ENCODE data around the gene UBIAD1. TPM values are rescaled to one million over a fixed set of nuclear protein-coding genes. Genes with fewer than 3 reads are reported as not detected.

UBIAD1 gene
- total and polyA plus RNA-seq, 2 of the 13 experiments (the other 11 are each of a cell fraction or from before 2014, with no cell fraction given): 16.9 to 20.4 TPM

DNA sequence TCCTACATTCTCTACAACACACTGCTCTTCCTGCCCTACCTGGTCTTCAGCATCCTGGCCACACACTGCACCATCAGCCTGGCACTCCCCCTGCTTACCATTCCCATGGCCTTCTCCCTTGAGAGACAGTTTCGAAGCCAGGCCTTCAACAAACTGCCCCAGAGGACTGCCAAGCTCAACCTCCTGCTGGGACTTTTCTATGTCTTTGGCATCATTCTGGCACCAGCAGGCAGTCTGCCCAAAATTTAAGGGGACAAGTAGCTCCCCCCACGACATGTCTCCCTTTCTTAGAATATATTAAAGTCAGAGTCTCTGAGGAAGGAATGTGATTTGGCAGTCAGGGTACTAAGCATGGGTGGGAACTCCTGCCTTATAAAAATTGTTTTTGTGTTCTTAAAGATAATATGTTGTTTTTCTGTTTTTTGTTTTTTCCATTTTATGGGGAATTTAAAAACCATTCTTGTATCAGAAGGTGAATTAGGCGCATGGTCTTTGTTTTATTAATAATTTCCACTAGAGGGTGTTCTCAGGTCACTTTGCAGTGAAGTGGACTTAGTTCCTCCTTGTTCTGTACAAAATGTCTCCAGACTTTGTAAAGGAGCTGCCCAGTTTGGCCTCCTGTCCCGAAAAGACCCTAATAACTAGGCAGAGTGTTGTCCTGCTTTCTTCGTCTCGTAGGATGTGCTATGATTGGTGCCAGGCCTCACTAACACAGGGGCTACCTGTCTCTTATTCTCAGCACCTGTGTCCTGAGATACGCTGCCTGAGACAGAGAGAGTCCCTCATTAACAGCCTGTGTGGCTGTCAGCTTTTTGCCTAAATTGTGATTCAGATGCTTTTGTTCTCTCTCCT lies 13.1 kb downstream of the UBIAD1 start:
- FAIRE-seq: no peak
- Histone ChIP-seq H3K27me3 (ENCODE audit: control insufficient read depth in 1 of 2, insufficient read depth in 2 of 2, low read length in 2 of 2) (no peaks in the 10 kb centered on the region), H3K27ac (ENCODE audit: extremely low read length, insufficient read depth, low read length) (no peak overlapping the region), H3K9me3 (ENCODE audit: low read length) (no peaks in the 10 kb centered on the region), H3K4me2 (ENCODE audit: low read depth, low read length) (no peak overlapping the region), H4K20me1 (ENCODE audit: insufficient read depth, low read length) (no peaks in the 10 kb centered on the region), H3K9ac (ENCODE audit: insufficient read depth, low read depth, low read length) (no peak overlapping the region), H3K4me1 (ENCODE audit: insufficient read depth, low read length) (no peaks in the 10 kb centered on the region), H3K4me3 (replicated peaks in 1 of 3; ENCODE audit: insufficient read depth in 1 of 3, low read depth in 2 of 3, low read length in 3 of 3) (no peak overlapping the region), H2AFZ (ENCODE audit: low read length) (no peak overlapping the region), H3K36me3 (replicated peaks in 1 of 2; ENCODE audit: control insufficient read depth in 1 of 2, insufficient read depth in 2 of 2, low read length in 2 of 2) (peaks cover 24 to 54% of the 10 kb centered on the region in 2 experiments), H3K79me2 (ENCODE audit: insufficient read depth, low read length) (peaks cover 12% of the 10 kb centered on the region)
- intact Hi-C loops (cut with micrococcal nuclease; ENCODE audit: unreplicated experiment) (no loop called here), in situ Hi-C loops (cut with HindIII; ENCODE audit: extremely low pct_ligation_motif_present, low pct_unique_long_range_greater_than_20kb) (no loop called here)
- DNase-seq (ENCODE audit: low spot score): no peak
- TF ChIP-seq SOX5 (CRISPR knock-in tag; IDR thresholded peaks at IDR 0.05; ENCODE audit: borderline replicate concordance): no peak
- no peak for TF ChIP-seq ZBTB20 (CRISPR knock-in tag; IDR thresholded peaks at IDR 0.05; ENCODE audit: borderline replicate concordance, low read depth)
- TF ChIP-seq, protein P1, sequence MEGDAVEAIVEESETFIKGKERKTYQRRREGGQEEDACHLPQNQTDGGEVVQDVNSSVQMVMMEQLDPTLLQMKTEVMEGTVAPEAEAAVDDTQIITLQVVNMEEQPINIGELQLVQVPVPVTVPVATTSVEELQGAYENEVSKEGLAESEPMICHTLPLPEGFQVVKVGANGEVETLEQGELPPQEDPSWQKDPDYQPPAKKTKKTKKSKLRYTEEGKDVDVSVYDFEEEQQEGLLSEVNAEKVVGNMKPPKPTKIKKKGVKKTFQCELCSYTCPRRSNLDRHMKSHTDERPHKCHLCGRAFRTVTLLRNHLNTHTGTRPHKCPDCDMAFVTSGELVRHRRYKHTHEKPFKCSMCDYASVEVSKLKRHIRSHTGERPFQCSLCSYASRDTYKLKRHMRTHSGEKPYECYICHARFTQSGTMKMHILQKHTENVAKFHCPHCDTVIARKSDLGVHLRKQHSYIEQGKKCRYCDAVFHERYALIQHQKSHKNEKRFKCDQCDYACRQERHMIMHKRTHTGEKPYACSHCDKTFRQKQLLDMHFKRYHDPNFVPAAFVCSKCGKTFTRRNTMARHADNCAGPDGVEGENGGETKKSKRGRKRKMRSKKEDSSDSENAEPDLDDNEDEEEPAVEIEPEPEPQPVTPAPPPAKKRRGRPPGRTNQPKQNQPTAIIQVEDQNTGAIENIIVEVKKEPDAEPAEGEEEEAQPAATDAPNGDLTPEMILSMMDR (CRISPR knock-in tag; IDR thresholded peaks at IDR 0.05): 0 out of 2 replicates have a peak, but pooled peaks have one; percentile 17
- TF ChIP-seq STAG1 (CRISPR knock-in tag; IDR thresholded peaks at IDR 0.05): 0 out of 2 replicates have a peak, but pooled peaks have one; percentile 18
- TF ChIP-seq, protein P2, sequence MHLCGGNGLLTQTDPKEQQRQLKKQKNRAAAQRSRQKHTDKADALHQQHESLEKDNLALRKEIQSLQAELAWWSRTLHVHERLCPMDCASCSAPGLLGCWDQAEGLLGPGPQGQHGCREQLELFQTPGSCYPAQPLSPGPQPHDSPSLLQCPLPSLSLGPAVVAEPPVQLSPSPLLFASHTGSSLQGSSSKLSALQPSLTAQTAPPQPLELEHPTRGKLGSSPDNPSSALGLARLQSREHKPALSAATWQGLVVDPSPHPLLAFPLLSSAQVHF (CRISPR knock-in tag; IDR thresholded peaks at IDR 0.05): no peak
- TF ChIP-seq ZNF619 (CRISPR knock-in tag; IDR thresholded peaks at IDR 0.05): no peak
- TF ChIP-seq ZNF549 (CRISPR knock-in tag; IDR thresholded peaks at IDR 0.05): no peak
- WGBS (ENCODE audit: low lambda C conversion rate): 98% methylated on average over 7 of the region's 7 CpGs
- no TSS peak for BruUV-seq (replicated peaks)
- POLR2A ChIA-PET: interaction anchor here (0.9 to 5.6 kb wide), 2 partner anchors 13 to 24 kb away, joined by 3 to 20 read pairs; partner anchors contain the start of genes MTOR and UBIAD1
- ATAC-seq: no peak
- CTCF ChIA-PET (ENCODE audit: low intra/inter-chr PET ratio, low total read pairs): interaction anchor here (0.7 kb wide), 1 partner anchor 44 kb away, joined by 4 read pairs; no protein-coding TSS in a partner anchor

Measured in HepG2 (cell line).